Thyroid gland (tissue), 4 donors: ENCODE results near the gene SRPRB. TPM values are rescaled to one million over a fixed set of nuclear protein-coding genes. Genes with fewer than 3 reads are reported as not detected.

Source experiments
- DNase-seq, 2 donors: peaks; one replicate each; pipeline ENCODE4 v3.0.0-alpha.2; 2019
- H3K27ac ChIP-seq, 3 donors: fragments of 200-600 bp; sonication (generic); 1 replicate in 2 of 3; 2 replicates in 1 of 3; pipeline ENCODE4 v1.5.1; 2016 to 2019; ENCODE audit warnings: mild to moderate bottlenecking in 1 of 3, moderate library complexity in 1 of 3
- H3K27me3 ChIP-seq: fragments of 200-600 bp; sonication (generic); one replicate; pipeline ENCODE4 v1.5.1; 2019
- H3K36me3 ChIP-seq, 2 donors: fragments of 200-600 bp; sonication (generic); one replicate each; pipeline ENCODE4 v1.5.1; 2016 to 2019
- H3K4me1 ChIP-seq, 2 donors: fragments of 200-600 bp; sonication (generic); one replicate each; pipeline ENCODE4 v1.5.1; 2017 to 2019
- H3K4me3 ChIP-seq, 3 donors: fragments of 200-600 bp; sonication (generic); replicated peaks in 1 of 3; 1 replicate in 2 of 3; 2 replicates in 1 of 3; pipeline ENCODE4 v1.5.1; 2016; ENCODE audit warnings: mild to moderate bottlenecking in 1 of 3
- H3K9me3 ChIP-seq: fragments of 200-600 bp; sonication (generic); one replicate; pipeline ENCODE4 v1.5.1; 2017
- CTCF ChIP-seq, 6 experiments: fragments of 200-600 bp in 3 of 6; fragments of 450-650 bp in 3 of 6; sonication (generic) in 3 of 6; IDR thresholded peaks; one replicate each; pipeline ENCODE4 v1.5.1; 2016 to 2019; ENCODE audit warnings: antibody characterized with exemption in 6 of 6, mild to moderate bottlenecking in 2 of 6, inconsistent platforms in 1 of 6, moderate library complexity in 1 of 6
- POLR2A ChIP-seq, 2 donors: fragments of 450-650 bp; IDR thresholded peaks; one replicate each; pipeline ENCODE4 v1.6.1; 2017; ENCODE audit warnings: antibody characterized with exemption in 2 of 2, mild to moderate bottlenecking in 2 of 2, moderate library complexity in 1 of 2
- WGBS, 2 donors: methylation state at CpG; one replicate each; pipeline ENCODE4 v1.1.5; 2017; 5-methylcytosine and 5-hydroxymethylcytosine counted together
- intact Hi-C: fragments of 100-400 bp; cut with DNase I; formaldehyde crosslinking; loops from one replicate; pipeline ENCODE4 v1.15.1; 2023
- total RNA-seq, 4 donors: library from RNA; depleted of rRNA; stranded (reverse); fragments of >200 nt; gene quantifications; one replicate each; pipeline ENCODE4 v1.2.3, GENCODE V29; 2016

SRPRB gene
- total RNA-seq, 4 donors from 2014 or later = 26.9 to 55.9 (median 45.2) TPM

GRCh38 chr3:133773732-133774131 is 31.9 kb upstream of the SRPRB start:
- intact Hi-C loops = no loop called here
- Histone ChIP-seq H3K4me1 (no peaks in the 10 kb centered on the region), H3K4me3 (no peak overlapping the region), H3K27me3 (no peaks in the 10 kb centered on the region), H3K36me3 (no peaks in the 10 kb centered on the region), H3K27ac (no peak overlapping the region), H3K9me3 (no peaks in the 10 kb centered on the region)
- TF ChIP-seq CTCF (IDR thresholded peaks at IDR 0.05) (no peak), POLR2A (IDR thresholded peaks at IDR 0.05) (no peak)
- WGBS, 2 donors = 75 to 76% methylated on average over 3 of the region's 3 CpGs
- no peak for DNase-seq

- intact Hi-C loops = no loop called here
- no peaks in the 10 kb centered on the region for H3K36me3 ChIP-seq
- TF ChIP-seq CTCF (IDR thresholded peaks at IDR 0.05) = no peak
- TF ChIP-seq POLR2A (IDR thresholded peaks at IDR 0.05) = no peak
- no peak overlapping the region for H3K4me3 ChIP-seq
- 91 to 98% methylated on average over 9 of the region's 9 CpGs for WGBS, 2 donors
- no peaks in the 10 kb centered on the region for H3K4me1 ChIP-seq
- H3K27me3 ChIP-seq = no peaks in the 10 kb centered on the region
- no peaks in the 10 kb centered on the region for H3K9me3 ChIP-seq
- H3K27ac ChIP-seq = no peak overlapping the region
- no peak for DNase-seq
These were observed 30.3 kb upstream of the SRPRB start for GRCh38 chr3:133775309-133775708.

GRCh38 chr3:133775835-133776234 is 29.8 kb upstream of the SRPRB start:
- no peak for DNase-seq
- TF ChIP-seq CTCF (IDR thresholded peaks at IDR 0.05) (no peak), POLR2A (IDR thresholded peaks at IDR 0.05) (no peak)
- intact Hi-C loops = no loop called here
- H3K4me1 ChIP-seq = no peaks in the 10 kb centered on the region
- H3K9me3 ChIP-seq = no peaks in the 10 kb centered on the region
- WGBS, 2 donors = 94 to 97% methylated on average over 5 of the region's 5 CpGs
- H3K27ac ChIP-seq = no peak overlapping the region
- no peaks in the 10 kb centered on the region for H3K36me3 ChIP-seq
- H3K27me3 ChIP-seq = no peaks in the 10 kb centered on the region
- no peak overlapping the region for H3K4me3 ChIP-seq

- no peak overlapping the region for H3K4me3 ChIP-seq
- no peaks in the 10 kb centered on the region for H3K27me3 ChIP-seq
- DNase-seq = no peak
- no peak overlapping the region for H3K27ac ChIP-seq
- H3K9me3 ChIP-seq = no peaks in the 10 kb centered on the region
- no peaks in the 10 kb centered on the region for H3K4me1 ChIP-seq
- intact Hi-C loops = no loop called here
- no peaks in the 10 kb centered on the region for H3K36me3 ChIP-seq
- 89 to 94% methylated on average over 7 of the region's 7 CpGs for WGBS, 2 donors
- TF ChIP-seq CTCF (IDR thresholded peaks at IDR 0.05) = no peak
- no peak for TF ChIP-seq POLR2A (IDR thresholded peaks at IDR 0.05)
These were observed 28.7 kb upstream of the SRPRB start for GRCh38 chr3:133776794-133777438.

GRCh38 chr3:133777807-133778568 is 27.6 kb upstream of the SRPRB start:
- intact Hi-C loops = no loop called here
- no peak for DNase-seq
- H3K4me3 ChIP-seq = no peak overlapping the region
- H3K9me3 ChIP-seq = no peaks in the 10 kb centered on the region
- no peak overlapping the region for H3K27ac ChIP-seq
- WGBS, 2 donors = 70% methylated on average over 8 of the region's 8 CpGs
- TF ChIP-seq POLR2A (IDR thresholded peaks at IDR 0.05) (no peak), CTCF (IDR thresholded peaks at IDR 0.05) (no peak)
- no peaks in the 10 kb centered on the region for H3K4me1 ChIP-seq
- H3K36me3 ChIP-seq = no peaks in the 10 kb centered on the region
- no peaks in the 10 kb centered on the region for H3K27me3 ChIP-seq
